SK-N-SH (cell line): ENCODE measurements around the gene CD79A. TPM values are rescaled to one million over a fixed set of nuclear protein-coding genes. Genes with fewer than 3 reads are reported as not detected.

Experiments used
- CTCF ChIA-PET: fragments of 300-600, 350-600 bp; formaldehyde crosslinking; extraction: SDS; loops from one replicate; lab custom pipeline; 2021; lab: Yijun Ruan, JAX
- POLR2A ChIA-PET: fragments of 350-600 bp; sonication (Branson Sonifier 250); formaldehyde crosslinking; extraction: SDS; loops from one replicate; lab custom pipeline; 2020; ENCODE audit warnings: antibody characterized with exemption, inconsistent platforms; lab: Yijun Ruan, JAX
- DNase-seq: peaks from one replicate; pipeline ENCODE4 v3.0.0; 2012
- H2AFZ ChIP-seq: fragments of 200-600 bp; sonication (generic); 2 replicates; pipeline ENCODE4 v1.8.1; 2016; ENCODE audit warnings: antibody characterized with exemption, mild to moderate bottlenecking, low read depth
- H3F3A ChIP-seq: fragments of 200-600 bp; sonication (generic); replicated peaks from 2 replicates; pipeline ENCODE3; 2016; ENCODE audit warnings: antibody characterized with exemption, mild to moderate bottlenecking; ENCODE audit not compliant: insufficient read depth
- H3K27ac ChIP-seq, 2 experiments: fragments of 200-500 bp in 1 of 2; fragments of 200-600 bp in 1 of 2; sonication (Bioruptor generic) in 1 of 2; sonication (generic), shearing (Covaris generic) in 1 of 2; 2 replicates each; pipeline versions ENCODE4 v1.5.1 to v1.6.1; 2014 to 2016; ENCODE audit warnings: low read depth in 2 of 2, inconsistent platforms in 1 of 2, low read length in 1 of 2, mild to moderate bottlenecking in 1 of 2, mixed read lengths in 1 of 2
- H3K27me3 ChIP-seq: fragments of 200-600 bp; sonication (generic), shearing (Covaris generic); 2 replicates; pipeline ENCODE4 v1.6.1; 2016; ENCODE audit warnings: mixed run types; ENCODE audit not compliant: insufficient read depth
- H3K36me3 ChIP-seq, 2 experiments: fragments of 200-500 bp in 1 of 2; fragments of 200-600 bp in 1 of 2; sonication (Bioruptor generic) in 1 of 2; sonication (generic) in 1 of 2; replicated peaks in 1 of 2; 2 replicates each; pipeline versions ENCODE3 to v1.5.1; 2014 to 2016; ENCODE audit warnings: low read length in 1 of 2, mild to moderate bottlenecking in 1 of 2; ENCODE audit not compliant: insufficient read depth in 2 of 2, control insufficient read depth in 1 of 2
- H3K4me1 ChIP-seq, 2 experiments: fragments of 200-500 bp in 1 of 2; fragments of 200-600 bp in 1 of 2; sonication (Bioruptor generic) in 1 of 2; sonication (generic), shearing (Covaris generic) in 1 of 2; 2 replicates each; pipeline versions ENCODE4 v1.5.1 to v1.6.1; 2014 to 2016; ENCODE audit warnings: low read depth in 1 of 2, low read length in 1 of 2, mixed run types in 1 of 2; ENCODE audit not compliant: insufficient read depth in 2 of 2, control insufficient read depth in 1 of 2
- H3K4me2 ChIP-seq: fragments of 200-600 bp; sonication (generic), shearing (Covaris generic); 2 replicates; pipeline ENCODE4 v1.6.1; 2017; ENCODE audit warnings: mixed run types
- H3K4me3 ChIP-seq, 2 experiments: fragments of 200-500 bp in 1 of 2; fragments of 200-600 bp in 1 of 2; sonication (Bioruptor generic) in 1 of 2; sonication (generic), shearing (Covaris generic) in 1 of 2; 2 replicates each; pipeline versions ENCODE4 v1.5.1 to v1.8.1; 2014 to 2016; ENCODE audit warnings: low read depth in 2 of 2, inconsistent platforms in 1 of 2, low read length in 1 of 2, mild to moderate bottlenecking in 1 of 2, mixed read lengths in 1 of 2, moderate library complexity in 1 of 2
- H3K79me2 ChIP-seq: fragments of 200-600 bp; sonication (generic); 2 replicates; pipeline ENCODE4 v1.8.1; 2017; ENCODE audit warnings: mild to moderate bottlenecking; ENCODE audit not compliant: insufficient read depth
- H3K9ac ChIP-seq: fragments of 200-600 bp; sonication (generic); 2 replicates; pipeline ENCODE4 v1.6.1; 2017; ENCODE audit warnings: mixed run types
- H3K9me2 ChIP-seq: fragments of 200-600 bp; sonication (generic); 2 replicates; pipeline ENCODE4 v1.6.1; 2017; ENCODE audit warnings: mixed run types
- H3K9me3 ChIP-seq: fragments of 200-600 bp; sonication (generic); 2 replicates; pipeline ENCODE4 v1.6.1; 2017; ENCODE audit warnings: mixed run types, mild to moderate bottlenecking, moderate library complexity
- H4K20me1 ChIP-seq: fragments of 200-600 bp; sonication (generic); 2 replicates; pipeline ENCODE4 v1.6.1; 2017; ENCODE audit warnings: mild to moderate bottlenecking, mixed run types; ENCODE audit not compliant: insufficient read depth
- CHD2 ChIP-seq: fragments of 150-350 bp; IDR thresholded peaks from 2 replicates; pipeline ENCODE4 v1.6.1; 2018; ENCODE audit warnings: low read length; ENCODE audit not compliant: partially characterized antibody
- ELF1 ChIP-seq: IDR thresholded peaks from 2 replicates; pipeline ENCODE4 v1.4.0; 2012
- EP300 ChIP-seq, 2 experiments: IDR thresholded peaks; 2 replicates each; pipeline versions ENCODE4 v1.4.0 to v1.6.1; 2012; ENCODE audit warnings: borderline replicate concordance in 1 of 2, low read depth in 1 of 2, low read length in 1 of 2
- FOXJ3 ChIP-seq: sonication (generic); formaldehyde crosslinking; IDR thresholded peaks from 2 replicates; pipeline ENCODE4 v1.5.1; 2020; ENCODE audit warnings: mild to moderate bottlenecking, missing genetic modification reagents
- MXI1 ChIP-seq: IDR thresholded peaks from 2 replicates; pipeline ENCODE4 v1.6.1; 2012; ENCODE audit warnings: mild to moderate bottlenecking, low read depth, low read length, improper control_type of control experiment
- POLR2AphosphoS5 ChIP-seq: IDR thresholded peaks from 2 replicates; pipeline ENCODE4 v1.6.1; 2012; ENCODE audit warnings: low read depth, low read length
- RAD21 ChIP-seq: IDR thresholded peaks from 2 replicates; pipeline ENCODE4 v1.6.1; 2012; ENCODE audit warnings: mild to moderate bottlenecking, low read length
- TCF12 ChIP-seq: IDR thresholded peaks from 2 replicates; pipeline ENCODE4 v1.4.0; 2012
- WGBS: methylation state at CpG from one replicate; pipeline ENCODE4 v1.1.6; 2017; ENCODE audit warnings: low lambda C conversion rate; 5-methylcytosine and 5-hydroxymethylcytosine counted together
- polyA plus RNA-seq, 3 experiments: library from polyadenylated mRNA; depleted of rRNA; stranded (reverse); fragments of >200 nt; gene quantifications; 2 replicates each; pipeline ENCODE4 v1.2.3, GENCODE V29; 2012
- TF ChIP-seq, protein P1 (sequence below): IDR thresholded peaks from 2 replicates; pipeline ENCODE4; 2012
- TF ChIP-seq, protein P2 (sequence below): IDR thresholded peaks from 2 replicates; pipeline ENCODE4 v1.6.1; 2012; ENCODE audit warnings: mild to moderate bottlenecking, low read depth, low read length, moderate library complexity

The CD79A gene
- polyA plus RNA-seq, 1 of the 3 experiments (the other 2 are of a cell fraction) = 0.20 TPM

DNA sequence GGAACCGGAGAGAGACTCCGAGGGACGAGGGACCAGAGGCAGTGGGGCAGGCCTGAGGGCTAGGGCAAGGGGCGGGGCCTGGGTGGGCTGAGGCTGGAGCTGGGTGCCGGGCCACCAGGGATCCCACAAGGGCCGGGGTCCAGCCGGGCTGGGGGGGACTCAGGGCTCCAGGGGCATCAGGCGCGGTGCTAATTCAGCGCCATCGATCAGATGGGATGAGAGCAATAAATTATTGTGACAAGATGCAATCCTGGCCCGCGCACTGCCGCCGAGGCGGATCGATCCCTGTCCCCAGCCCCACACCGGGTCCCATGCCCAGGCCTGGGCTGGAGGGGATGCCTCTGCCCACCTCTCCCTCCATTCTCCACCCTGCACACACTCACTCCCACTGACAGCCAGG, 45.5 kb downstream of the CD79A start:
- no peak overlapping the region for H3K4me2 ChIP-seq
- no peak overlapping the region for H2AFZ ChIP-seq
- no peaks in the 10 kb centered on the region for H3K36me3 ChIP-seq
- H3K79me2 ChIP-seq = no peaks in the 10 kb centered on the region
- no peak for DNase-seq
- H3F3A ChIP-seq = no peaks in the 10 kb centered on the region
- CTCF ChIA-PET = interaction anchor here (0.6 kb wide), 1 partner anchor 49 kb away, joined by 3 read pairs; no protein-coding TSS in a partner anchor
- H4K20me1 ChIP-seq = no peaks in the 10 kb centered on the region
- H3K9me3 ChIP-seq = no peaks in the 10 kb centered on the region
- H3K4me3 ChIP-seq = no peak overlapping the region
- H3K4me1 ChIP-seq = no peaks in the 10 kb centered on the region; a peak in 1 of 4 replicates
- no peaks in the 10 kb centered on the region for H3K9me2 ChIP-seq
- WGBS = 68% methylated on average over 18 of the region's 18 CpGs
- POLR2A ChIA-PET = no interaction called here
- TF ChIP-seq CHD2 (no peak), POLR2AphosphoS5 (no peak), FOXJ3 (CRISPR knock-in tag) (no peak), RAD21 (no peak), ELF1 (no peak), MXI1 (no peak), EP300 (IDR thresholded peaks at IDR 0.05; ENCODE audit: borderline replicate concordance in 1 of 2, low read depth in 1 of 2, low read length in 1 of 2) (no peak)
- TF ChIP-seq, protein P1, sequence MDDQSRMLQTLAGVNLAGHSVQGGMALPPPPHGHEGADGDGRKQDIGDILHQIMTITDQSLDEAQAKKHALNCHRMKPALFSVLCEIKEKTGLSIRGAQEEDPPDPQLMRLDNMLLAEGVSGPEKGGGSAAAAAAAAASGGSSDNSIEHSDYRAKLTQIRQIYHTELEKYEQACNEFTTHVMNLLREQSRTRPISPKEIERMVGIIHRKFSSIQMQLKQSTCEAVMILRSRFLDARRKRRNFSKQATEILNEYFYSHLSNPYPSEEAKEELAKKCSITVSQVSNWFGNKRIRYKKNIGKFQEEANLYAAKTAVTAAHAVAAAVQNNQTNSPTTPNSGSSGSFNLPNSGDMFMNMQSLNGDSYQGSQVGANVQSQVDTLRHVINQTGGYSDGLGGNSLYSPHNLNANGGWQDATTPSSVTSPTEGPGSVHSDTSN = no peak
- TF ChIP-seq, protein P2, sequence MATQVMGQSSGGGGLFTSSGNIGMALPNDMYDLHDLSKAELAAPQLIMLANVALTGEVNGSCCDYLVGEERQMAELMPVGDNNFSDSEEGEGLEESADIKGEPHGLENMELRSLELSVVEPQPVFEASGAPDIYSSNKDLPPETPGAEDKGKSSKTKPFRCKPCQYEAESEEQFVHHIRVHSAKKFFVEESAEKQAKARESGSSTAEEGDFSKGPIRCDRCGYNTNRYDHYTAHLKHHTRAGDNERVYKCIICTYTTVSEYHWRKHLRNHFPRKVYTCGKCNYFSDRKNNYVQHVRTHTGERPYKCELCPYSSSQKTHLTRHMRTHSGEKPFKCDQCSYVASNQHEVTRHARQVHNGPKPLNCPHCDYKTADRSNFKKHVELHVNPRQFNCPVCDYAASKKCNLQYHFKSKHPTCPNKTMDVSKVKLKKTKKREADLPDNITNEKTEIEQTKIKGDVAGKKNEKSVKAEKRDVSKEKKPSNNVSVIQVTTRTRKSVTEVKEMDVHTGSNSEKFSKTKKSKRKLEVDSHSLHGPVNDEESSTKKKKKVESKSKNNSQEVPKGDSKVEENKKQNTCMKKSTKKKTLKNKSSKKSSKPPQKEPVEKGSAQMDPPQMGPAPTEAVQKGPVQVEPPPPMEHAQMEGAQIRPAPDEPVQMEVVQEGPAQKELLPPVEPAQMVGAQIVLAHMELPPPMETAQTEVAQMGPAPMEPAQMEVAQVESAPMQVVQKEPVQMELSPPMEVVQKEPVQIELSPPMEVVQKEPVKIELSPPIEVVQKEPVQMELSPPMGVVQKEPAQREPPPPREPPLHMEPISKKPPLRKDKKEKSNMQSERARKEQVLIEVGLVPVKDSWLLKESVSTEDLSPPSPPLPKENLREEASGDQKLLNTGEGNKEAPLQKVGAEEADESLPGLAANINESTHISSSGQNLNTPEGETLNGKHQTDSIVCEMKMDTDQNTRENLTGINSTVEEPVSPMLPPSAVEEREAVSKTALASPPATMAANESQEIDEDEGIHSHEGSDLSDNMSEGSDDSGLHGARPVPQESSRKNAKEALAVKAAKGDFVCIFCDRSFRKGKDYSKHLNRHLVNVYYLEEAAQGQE = no peak
- H3K9ac ChIP-seq = no peak overlapping the region
- H3K27ac ChIP-seq = no peak overlapping the region
- H3K27me3 ChIP-seq = no peaks in the 10 kb centered on the region

DNA sequence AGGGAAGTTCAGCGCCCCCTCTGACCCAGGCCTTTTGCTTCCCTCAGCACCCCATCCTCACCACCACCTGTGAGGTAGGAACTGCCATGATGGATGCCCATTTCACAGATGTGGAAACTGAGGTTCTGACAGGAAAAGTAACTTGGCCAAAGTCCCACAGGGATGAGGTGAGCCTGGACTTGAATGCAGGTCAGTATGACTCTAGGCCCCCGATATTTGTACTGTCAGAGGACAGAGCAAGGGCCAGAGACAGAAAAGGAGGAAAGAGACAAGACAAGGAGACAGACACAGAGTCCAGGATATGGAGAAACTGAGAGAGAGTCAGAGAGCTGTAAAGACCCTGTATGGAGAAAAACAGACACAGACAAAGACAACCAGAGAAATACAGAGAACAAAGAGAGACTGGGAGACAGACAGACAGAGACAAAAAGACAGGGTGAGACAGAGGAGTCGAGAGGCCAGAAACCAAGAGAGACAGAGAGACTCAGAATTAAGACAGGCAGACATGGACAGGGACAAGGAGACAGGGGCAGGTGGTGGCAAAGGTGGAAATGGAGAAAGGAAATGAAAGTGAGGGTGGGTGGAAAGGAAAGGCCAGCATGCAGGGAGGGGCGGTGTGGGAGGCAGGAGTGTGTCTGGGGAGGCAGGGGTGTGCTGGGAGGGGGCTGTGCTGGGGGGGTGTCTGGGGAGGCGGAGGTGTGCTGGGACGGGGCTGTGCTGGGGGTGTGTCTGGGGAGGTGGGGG, 46.1 kb downstream of the CD79A start:
- CTCF ChIA-PET = no interaction called here
- H3K79me2 ChIP-seq = no peaks in the 10 kb centered on the region
- POLR2A ChIA-PET = interaction anchor here (0.8 kb wide), 1 partner anchor 12 kb away, joined by 3 read pairs; no protein-coding TSS in a partner anchor
- 37% methylated on average over 6 of the region's 6 CpGs for WGBS
- H4K20me1 ChIP-seq = no peaks in the 10 kb centered on the region
- H3K4me3 ChIP-seq = no peak overlapping the region
- H3K9me2 ChIP-seq = no peaks in the 10 kb centered on the region
- H3K9me3 ChIP-seq = no peaks in the 10 kb centered on the region
- H3K4me1 ChIP-seq = no peaks in the 10 kb centered on the region; a peak in 1 of 4 replicates
- no peak overlapping the region for H3K9ac ChIP-seq
- no peak overlapping the region for H3K27ac ChIP-seq
- no peaks in the 10 kb centered on the region for H3K36me3 ChIP-seq
- H3K4me2 ChIP-seq = no peak overlapping the region
- no peak overlapping the region for H2AFZ ChIP-seq
- TF ChIP-seq TCF12 = no peak
- no peaks in the 10 kb centered on the region for H3F3A ChIP-seq
- no peak for DNase-seq
- no peaks in the 10 kb centered on the region for H3K27me3 ChIP-seq
